A673 (cell line): Measurements from ENCODE around the gene EMC9.

Experiments
- EZH2 ChIP-seq: fragments of 200-600 bp; sonication (generic); IDR thresholded peaks from 2 replicates; pipeline ENCODE4 v1.6.1; 2017; ENCODE audit warnings: borderline replicate concordance, low read depth, mild to moderate bottlenecking, mixed read lengths, antibody characterized with exemption, low read length; ENCODE audit not compliant: poor library complexity, severe bottlenecking
- TF ChIP-seq, protein P1 (sequence below): fragments of 300-800, 200-600 bp; sonication (generic); conservative IDR thresholded peaks from 2 replicates; pipeline ENCODE4 v1.5.1; 2017; ENCODE audit warnings: low read depth, mild to moderate bottlenecking, antibody characterized with exemption, low read length, moderate library complexity, mixed read lengths

DNA sequence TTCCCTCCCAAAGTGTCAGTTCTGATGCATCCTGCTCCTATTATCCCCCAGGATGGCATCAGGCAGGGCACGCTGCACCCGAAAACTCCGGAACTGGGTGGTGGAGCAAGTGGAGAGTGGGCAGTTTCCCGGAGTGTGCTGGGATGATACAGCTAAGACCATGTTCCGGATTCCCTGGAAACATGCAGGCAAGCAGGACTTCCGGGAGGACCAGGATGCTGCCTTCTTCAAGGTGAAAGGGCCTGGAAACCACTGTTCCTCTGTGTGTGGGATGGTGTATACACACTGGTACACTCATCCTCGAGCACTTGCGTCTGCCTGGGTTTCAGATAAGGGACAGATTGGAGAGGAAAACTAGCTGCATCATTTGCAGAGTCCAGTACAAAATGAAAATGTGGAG is 20.7 kb upstream of the EMC9 start:
- TF ChIP-seq, protein P1, sequence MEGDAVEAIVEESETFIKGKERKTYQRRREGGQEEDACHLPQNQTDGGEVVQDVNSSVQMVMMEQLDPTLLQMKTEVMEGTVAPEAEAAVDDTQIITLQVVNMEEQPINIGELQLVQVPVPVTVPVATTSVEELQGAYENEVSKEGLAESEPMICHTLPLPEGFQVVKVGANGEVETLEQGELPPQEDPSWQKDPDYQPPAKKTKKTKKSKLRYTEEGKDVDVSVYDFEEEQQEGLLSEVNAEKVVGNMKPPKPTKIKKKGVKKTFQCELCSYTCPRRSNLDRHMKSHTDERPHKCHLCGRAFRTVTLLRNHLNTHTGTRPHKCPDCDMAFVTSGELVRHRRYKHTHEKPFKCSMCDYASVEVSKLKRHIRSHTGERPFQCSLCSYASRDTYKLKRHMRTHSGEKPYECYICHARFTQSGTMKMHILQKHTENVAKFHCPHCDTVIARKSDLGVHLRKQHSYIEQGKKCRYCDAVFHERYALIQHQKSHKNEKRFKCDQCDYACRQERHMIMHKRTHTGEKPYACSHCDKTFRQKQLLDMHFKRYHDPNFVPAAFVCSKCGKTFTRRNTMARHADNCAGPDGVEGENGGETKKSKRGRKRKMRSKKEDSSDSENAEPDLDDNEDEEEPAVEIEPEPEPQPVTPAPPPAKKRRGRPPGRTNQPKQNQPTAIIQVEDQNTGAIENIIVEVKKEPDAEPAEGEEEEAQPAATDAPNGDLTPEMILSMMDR = no peak
- no peak for TF ChIP-seq EZH2
